Stimulated activated CD4-positive, alpha-beta T cell treated with anti-CD3 and anti-CD28 coated beads, Interleukin-15, amount 100 ng/mL, for 48 hours (primary cell): Measurements from ENCODE around the gene EGLN2.
A peak's percentile ranks its signal among the peaks of the same experiment; 100 is the strongest.
"Not testable (repeated sequence)": the region's sequence is repeated elsewhere in the genome, so short reads cannot be mapped to it uniquely, and the experiment has no call there.

Experiments used
- DNase-seq, 2 donors: peaks; one replicate each; pipeline ENCODE4 v3.0.0-alpha.2; 2020; ENCODE audit warnings: low read depth in 2 of 2

EGLN2 gene

GRCh38 chr19:40776932-40777644 lies 21.9 kb upstream of the EGLN2 start:
- DNase-seq, result peak; percentile 85 to 88

DNA sequence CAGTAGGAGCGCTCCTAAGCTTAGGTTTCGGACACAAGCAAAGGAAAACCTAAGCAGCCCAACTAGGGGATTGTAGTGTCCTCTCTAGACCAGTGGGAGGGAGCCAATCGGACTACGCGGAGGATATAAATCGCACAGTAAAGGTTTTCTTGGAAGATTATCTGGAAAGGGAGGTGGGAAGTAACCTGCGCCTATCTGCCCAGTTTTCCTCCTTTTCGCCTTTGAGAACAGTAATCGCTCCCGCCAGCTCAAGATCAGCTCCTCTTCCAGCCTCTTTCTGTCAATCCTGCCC lies 21.4 kb upstream of the EGLN2 start:
- DNase-seq, result no peak

- DNase-seq, result peak; percentile 100
Measured at GRCh38 chr19:40777937-40778705, 20.9 kb upstream of the EGLN2 start, which contains the start of gene RAB4B. Gene RAB4B (plus strand): TSS chr19:40778247. CDS start chr19:40778376, 129 bp downstream.

DNA sequence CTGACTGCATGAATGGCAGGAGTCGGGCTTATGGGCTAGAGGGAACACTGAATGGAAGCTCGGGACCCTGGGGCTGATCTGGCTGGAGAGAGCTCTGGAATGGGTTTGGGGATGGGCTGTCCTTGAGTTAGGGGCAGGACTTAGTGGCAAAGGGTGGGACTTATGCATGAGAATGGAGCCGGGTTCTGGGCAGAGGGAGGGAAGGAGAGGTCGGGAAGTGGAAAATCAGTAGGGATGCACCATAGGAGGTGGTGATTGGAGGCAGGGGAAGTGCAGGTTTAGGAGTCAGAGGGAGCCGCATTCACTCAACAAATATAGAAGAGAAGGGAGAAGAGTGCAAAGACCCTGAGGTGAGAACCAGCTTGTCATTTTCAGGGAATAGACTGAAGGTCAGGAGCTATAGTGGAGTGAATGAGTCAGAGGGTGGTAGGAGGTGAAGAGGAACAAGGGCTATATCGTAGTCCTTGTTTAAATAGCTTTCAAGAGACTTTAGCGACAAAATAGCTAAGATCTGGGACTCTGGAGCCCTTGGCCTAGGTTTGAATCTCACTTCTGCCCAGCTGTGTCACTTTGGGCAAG lies 20.2 kb upstream of the EGLN2 start:
- no peak for DNase-seq

- DNase-seq, result no peak
Measured at GRCh38 chr19:40780582-40780981, 18.4 kb upstream of the EGLN2 start.

DNA sequence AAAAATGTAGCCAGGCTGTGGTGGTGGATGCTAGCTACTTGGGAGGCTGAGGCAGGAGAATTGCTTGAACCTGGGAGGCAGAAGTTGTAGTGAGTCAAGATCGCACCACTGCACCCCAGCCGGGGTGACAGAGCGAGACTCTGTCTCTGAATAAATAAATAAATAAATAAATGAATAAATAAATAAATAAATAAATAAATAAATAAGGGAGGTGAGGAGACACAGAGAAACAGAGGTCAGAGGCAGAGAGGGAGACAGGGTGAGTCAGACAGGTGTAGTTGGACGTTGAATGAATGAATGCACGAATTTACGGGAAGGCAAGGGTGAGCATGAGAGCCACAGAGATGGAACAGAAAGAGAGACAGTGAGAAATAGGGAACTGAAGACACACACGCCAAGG lies 17.9 kb upstream of the EGLN2 start:
- DNase-seq, result no peak

DNA sequence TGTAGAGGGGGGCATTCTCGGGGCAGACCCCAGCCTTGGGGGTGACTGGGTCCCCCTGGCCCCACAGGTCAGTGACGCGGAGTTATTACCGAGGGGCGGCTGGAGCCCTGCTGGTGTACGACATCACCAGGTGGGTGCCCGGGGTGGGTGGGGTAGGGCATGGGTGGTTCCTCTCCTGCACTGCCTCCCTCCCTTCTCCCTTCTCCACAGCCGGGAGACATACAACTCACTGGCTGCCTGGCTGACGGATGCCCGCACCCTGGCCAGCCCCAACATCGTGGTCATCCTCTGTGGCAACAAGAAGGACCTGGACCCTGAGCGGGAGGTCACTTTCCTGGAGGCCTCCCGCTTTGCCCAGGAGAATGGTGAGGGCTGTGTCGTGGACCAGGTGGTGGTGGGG lies 15.3 kb upstream of the EGLN2 start:
- DNase-seq, result no peak

DNA sequence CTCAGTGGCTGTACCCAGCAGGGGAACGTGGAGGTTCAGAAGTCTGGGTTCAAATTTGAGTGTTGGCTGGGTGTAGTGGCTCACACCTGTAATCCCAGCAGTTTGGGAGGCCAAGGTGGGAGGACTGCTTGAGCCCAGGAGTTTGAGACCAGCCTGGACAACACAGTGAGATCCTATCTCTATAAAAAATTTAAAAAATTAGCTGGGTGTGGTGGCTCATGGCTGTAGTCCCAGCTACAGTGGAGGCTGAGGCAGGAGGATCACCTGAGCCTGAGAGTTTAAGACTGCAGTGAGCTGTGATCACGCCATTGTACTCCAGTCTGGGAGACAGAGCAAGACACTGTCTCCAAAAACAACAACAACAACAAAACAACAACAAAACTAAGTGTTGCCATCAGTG lies 14.8 kb upstream of the EGLN2 start:
- not testable (repeated sequence) for DNase-seq

- no peak for DNase-seq
Measured at GRCh38 chr19:40785526-40785925, 13.5 kb upstream of the EGLN2 start.

- no peak for DNase-seq
Measured at GRCh38 chr19:40786060-40787037, 12.6 kb upstream of the EGLN2 start.

DNA sequence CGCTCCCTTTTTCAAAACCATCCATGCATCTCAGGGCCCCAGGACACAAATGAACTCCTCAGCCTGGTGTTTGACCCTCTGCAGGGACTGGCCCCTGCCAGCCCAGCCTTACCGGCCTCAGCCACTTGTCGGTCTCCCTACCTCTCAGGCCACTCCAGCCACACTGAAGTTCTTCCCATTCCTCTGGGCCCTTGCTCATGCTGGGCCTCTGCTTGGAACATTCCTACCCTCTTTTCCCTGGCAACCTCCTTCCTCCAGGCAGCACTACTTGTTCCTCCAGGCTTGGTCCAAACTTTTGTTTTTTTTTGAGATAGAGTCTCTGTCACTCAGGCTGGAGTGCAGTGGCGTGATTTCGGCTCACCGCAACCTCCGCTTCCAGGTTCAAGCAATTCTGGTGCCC lies 7.6 kb upstream of the EGLN2 start:
- DNase-seq, result no peak

GRCh38 chr19:40791996-40792395 lies 7.0 kb upstream of the EGLN2 start:
- DNase-seq, result no peak

DNA sequence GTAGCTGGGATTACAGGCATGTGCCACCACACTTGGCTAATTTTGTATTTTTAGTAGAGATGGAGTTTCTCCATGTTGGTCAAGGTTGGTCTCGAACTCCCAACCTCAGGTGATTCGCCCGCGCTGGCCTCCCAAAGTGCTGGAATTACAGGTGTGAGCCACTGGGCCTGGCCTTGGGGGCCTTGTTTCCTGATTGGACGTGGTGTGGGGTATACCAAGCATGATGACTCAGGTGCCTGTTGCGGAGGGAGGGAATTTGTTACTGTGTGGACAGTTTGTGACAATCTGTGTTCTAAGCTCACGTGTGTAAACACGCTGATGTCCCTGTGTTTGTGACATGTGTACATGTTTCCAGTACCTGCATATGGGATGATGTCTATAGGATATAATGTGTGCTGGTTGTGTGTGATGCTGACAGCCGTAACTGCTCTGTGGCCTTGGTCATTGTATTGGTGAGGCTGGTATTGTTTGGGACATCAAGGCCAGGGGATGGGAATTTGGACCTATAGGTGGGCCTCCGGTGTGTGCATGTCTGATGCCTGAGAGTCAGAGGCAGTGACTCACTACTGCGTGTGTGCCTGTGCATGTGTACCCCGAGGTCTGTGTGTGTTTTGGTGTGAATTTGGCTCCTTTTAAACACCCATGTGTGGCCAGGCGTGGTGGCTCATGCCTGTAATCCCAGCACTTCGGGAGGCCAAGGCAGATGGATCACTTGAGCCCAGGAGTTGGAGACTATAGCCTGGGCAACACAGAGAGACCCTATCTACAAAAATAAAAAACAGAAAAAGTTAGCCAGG lies 1.6 kb upstream of the EGLN2 start:
- no peak for DNase-seq

DNA sequence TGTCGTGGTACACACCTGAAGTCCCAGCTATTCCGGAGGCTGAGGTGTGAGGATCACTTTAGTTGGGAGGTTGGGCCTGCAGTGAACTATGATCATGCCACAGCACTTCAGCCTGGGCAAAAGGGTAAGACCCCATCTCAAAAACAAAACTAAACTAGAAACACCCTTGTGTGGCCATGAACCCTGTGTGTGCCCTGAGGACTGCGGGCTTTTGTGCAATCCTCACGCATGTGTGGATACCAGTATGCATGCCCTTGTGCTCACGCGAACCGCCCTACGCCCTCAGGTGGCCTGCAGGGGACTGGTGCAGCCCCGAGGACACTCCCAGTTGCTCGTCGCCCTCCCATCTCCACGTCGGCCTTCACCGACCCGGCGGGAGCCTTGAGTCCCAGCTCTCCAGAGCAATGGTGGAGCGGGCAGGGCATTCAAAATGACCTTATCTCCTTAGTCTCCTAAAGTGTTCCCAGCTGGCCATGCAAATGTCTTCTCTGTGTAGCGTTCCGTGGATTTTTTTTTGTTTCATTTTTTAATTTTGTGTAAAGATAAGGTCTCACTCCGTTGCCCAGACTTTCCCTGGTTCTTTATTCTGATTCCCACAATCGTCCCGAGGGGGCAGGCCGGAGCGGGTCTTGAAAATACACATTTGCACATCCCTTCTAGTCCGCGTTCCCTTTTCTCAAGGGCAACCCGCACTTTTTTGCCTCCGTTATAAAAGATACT lies 868 bp upstream of the EGLN2 start:
- peak; percentile 51 to 69 for DNase-seq

DNA sequence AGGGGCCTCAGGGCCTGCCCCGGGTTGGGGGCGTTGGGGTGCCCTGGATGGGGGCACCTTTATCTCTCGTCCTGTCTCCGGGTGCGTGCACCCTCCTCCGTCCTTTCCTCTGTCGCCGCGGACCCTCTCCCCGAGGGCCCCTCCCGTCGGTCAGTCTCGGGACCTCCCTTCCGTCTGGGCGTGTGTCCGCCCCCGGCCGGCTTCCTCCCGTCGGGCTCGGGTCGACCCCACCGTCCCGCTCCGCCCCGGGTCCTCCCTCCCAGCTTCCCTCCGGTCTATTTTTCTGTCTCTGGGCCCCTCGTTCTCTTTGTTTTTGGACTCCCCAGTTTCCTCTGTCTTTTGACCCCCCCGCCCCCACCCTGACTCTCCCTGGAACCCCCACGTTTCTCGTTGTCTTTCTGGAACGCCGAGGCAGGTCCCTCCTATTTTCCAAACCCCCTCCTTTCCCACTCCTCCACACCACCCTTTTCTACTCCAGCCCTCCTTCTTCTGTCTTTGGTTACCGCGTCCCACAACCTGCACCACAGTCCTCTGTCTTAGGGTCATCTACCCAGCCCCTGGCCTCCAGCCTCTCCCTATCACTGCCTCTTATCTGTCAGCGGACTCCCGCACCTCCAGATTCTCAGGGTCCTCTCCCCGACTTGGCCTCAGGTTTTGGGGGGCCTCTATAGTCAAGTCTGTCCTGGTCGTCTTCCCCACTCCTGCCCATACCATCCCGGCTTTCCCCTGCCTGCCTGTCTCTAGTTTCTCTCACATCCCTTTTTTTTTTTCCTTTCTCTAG lies 757 bp downstream of the EGLN2 start:
- DNase-seq, result no peak

GRCh38 chr19:40800339-40800996 lies 1.5 kb downstream of the EGLN2 start:
- no peak for DNase-seq

DNA sequence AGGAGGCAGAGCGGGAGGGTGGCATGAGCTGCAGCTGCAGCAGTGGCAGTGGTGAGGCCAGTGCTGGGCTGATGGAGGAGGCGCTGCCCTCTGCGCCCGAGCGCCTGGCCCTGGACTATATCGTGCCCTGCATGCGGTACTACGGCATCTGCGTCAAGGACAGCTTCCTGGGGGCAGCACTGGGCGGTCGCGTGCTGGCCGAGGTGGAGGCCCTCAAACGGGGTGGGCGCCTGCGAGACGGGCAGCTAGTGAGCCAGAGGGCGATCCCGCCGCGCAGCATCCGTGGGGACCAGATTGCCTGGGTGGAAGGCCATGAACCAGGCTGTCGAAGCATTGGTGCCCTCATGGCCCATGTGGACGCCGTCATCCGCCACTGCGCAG lies 2.0 kb downstream of the EGLN2 start:
- no peak for DNase-seq

DNA sequence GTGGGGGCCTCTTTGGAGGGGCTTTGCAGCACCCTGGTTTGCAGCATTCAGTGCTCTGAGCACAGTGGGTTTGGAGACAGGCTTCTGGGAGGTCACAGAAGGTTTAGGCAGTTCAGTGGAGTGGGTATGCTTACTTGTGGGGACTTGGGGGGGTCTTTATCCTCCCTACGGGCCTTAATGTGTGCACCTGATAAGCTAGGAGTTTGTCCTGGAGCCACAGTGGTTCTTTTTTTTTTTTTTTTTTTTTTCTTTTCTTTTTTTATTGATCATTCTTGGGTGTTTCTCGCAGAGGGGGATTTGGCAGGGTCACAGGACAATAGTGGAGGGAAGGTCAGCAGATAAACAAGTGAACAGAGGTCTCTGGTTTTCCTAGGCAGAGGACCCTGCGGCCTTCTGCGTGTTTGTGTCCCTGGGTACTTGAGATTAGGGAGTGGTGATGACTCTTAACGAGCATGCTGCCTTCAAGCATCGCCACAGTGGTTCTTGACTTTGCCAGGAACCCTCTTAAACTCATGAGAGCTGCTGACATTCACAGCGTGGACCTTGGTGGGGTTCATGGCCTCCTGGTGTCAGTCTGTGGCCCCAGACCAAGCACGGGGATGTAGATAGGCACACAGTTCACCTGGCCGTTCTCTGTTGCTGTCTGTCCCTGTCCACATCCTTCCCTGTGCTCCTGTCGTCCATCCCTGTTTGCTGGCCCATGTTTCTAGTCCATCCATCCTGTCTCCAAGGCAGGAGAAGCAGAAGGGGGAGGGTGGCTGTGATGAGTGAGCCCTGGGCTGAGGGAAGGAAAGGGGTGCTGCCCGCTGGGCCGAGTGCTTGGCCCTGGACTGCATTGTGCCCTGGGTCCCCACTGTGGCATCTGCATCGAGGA lies 2.7 kb downstream of the EGLN2 start:
- DNase-seq, result no peak
